ENCODE data around the gene CDC25C.

Gene CDC25C

DNA sequence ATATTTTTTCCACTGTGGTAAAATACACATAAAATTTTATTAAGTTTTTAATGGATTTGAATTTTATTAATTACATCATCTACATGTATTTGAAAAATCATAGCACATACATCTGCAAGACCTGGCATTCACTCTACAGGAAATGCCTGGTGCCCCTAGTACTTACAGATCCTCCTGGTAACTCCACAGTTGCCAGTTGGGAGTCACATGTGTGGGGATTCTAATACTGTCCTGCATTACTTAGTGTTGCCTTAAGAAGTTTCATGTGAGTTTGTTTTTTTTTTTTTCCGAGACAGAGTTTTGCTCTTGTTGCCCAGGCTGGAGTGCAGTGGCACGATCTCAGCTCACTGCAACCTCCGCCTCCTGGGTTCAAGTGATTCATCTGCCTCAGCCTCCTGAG lies 38.9 kb upstream of the CDC25C start:
- H3K79me2 ChIP-seq (ENCODE audit: low read length) = peaks cover 77% of the 10 kb centered on the region
- H2AFZ ChIP-seq (ENCODE audit: low read depth, low read length) = no peak overlapping the region
- H3K36me3 ChIP-seq (replicated peaks; ENCODE audit: low read depth, low read length) = peaks cover 11% of the 10 kb centered on the region
- peak overlapping the region; percentile 80; the same call in 1 of the 2 replicates for H3K4me2 ChIP-seq (ENCODE audit: low read length)
- no peak overlapping the region for H3K9ac ChIP-seq (ENCODE audit: low read length)
- H3K27ac ChIP-seq (ENCODE audit: low read length) = no peak overlapping the region
- no peak overlapping the region for H3K4me3 ChIP-seq (ENCODE audit: low read length)
- H3K9me3 ChIP-seq (ENCODE audit: insufficient read depth, low read length) = no peaks in the 10 kb centered on the region
- TF ChIP-seq, protein P1, sequence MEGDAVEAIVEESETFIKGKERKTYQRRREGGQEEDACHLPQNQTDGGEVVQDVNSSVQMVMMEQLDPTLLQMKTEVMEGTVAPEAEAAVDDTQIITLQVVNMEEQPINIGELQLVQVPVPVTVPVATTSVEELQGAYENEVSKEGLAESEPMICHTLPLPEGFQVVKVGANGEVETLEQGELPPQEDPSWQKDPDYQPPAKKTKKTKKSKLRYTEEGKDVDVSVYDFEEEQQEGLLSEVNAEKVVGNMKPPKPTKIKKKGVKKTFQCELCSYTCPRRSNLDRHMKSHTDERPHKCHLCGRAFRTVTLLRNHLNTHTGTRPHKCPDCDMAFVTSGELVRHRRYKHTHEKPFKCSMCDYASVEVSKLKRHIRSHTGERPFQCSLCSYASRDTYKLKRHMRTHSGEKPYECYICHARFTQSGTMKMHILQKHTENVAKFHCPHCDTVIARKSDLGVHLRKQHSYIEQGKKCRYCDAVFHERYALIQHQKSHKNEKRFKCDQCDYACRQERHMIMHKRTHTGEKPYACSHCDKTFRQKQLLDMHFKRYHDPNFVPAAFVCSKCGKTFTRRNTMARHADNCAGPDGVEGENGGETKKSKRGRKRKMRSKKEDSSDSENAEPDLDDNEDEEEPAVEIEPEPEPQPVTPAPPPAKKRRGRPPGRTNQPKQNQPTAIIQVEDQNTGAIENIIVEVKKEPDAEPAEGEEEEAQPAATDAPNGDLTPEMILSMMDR (IDR thresholded peaks at IDR 0.05; ENCODE audit: low read depth, low read length) = no peak
- TF ChIP-seq EZH2phosphoT487 (IDR thresholded peaks at IDR 0.05; ENCODE audit: low read depth) = no peak
- no peaks in the 10 kb centered on the region for H3K27me3 ChIP-seq (ENCODE audit: low read depth, low read length)
- H4K20me1 ChIP-seq (ENCODE audit: insufficient read depth, low read length) = peaks cover 56% of the 10 kb centered on the region
- H3K4me1 ChIP-seq (ENCODE audit: low read length) = peaks cover 54% of the 10 kb centered on the region

DNA sequence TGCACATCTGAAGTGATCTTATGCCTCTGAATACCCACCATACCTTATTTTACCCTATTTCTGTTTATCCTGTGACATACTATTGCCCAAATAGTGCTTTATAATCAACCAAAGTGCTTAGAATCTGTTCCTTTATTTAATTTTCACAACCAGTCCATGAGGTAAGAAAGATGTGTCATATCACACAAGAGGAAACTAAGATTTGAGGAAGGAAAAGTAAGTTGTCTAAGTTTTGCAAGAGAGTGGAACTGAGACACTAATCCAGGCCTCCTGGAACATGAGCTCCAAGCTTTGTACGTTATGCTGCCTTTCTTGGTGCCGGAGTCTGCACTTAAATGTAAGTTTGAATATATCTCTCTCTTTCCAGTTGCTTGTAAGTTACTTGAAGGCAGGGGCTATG lies 38.1 kb upstream of the CDC25C start:
- Histone ChIP-seq H3K4me1 (ENCODE audit: low read length) (peaks cover 54% of the 10 kb centered on the region), H3K4me3 (ENCODE audit: low read length) (peak overlapping the region; percentile 59), H3K36me3 (replicated peaks; ENCODE audit: low read depth, low read length) (peaks cover 7% of the 10 kb centered on the region), H3K9ac (ENCODE audit: low read length) (peak overlapping the region; percentile 19; the same call in 1 of the 2 replicates), H3K27ac (ENCODE audit: low read length) (peak overlapping the region; percentile 80), H2AFZ (ENCODE audit: low read depth, low read length) (no peak overlapping the region), H3K79me2 (ENCODE audit: low read length) (peaks cover 86% of the 10 kb centered on the region), H3K9me3 (ENCODE audit: insufficient read depth, low read length) (no peaks in the 10 kb centered on the region), H3K4me2 (ENCODE audit: low read length) (peak overlapping the region; percentile 80), H4K20me1 (ENCODE audit: insufficient read depth, low read length) (peaks cover 60% of the 10 kb centered on the region), H3K27me3 (ENCODE audit: low read depth, low read length) (no peaks in the 10 kb centered on the region)
- TF ChIP-seq, protein P1 (IDR thresholded peaks at IDR 0.05; ENCODE audit: low read depth, low read length) = no peak
- TF ChIP-seq EZH2phosphoT487 (IDR thresholded peaks at IDR 0.05; ENCODE audit: low read depth) = no peak

DNA sequence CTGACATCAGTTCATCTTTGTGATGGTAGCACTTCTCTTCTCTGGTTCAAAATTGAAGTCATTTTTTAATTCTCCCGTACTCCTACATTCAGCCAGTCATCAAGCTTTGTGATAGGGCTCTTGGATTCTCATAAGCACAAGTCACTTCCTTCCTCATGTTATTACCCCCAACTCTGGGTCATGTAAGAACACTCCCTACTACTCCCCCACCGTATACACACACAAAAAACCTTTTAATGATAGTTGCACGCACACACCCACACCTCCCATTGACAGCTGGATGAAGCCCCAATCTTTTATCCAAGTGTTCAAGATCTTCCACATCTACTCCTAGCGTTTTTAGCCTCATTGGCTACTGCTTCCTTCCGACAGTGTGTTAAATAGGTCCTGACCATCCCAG lies 37.7 kb upstream of the CDC25C start:
- H3K4me2 ChIP-seq (ENCODE audit: low read length) = peak overlapping the region; percentile 80
- no peaks in the 10 kb centered on the region for H3K27me3 ChIP-seq (ENCODE audit: low read depth, low read length)
- H3K9ac ChIP-seq (ENCODE audit: low read length) = peak overlapping the region; percentile 19; the same call in 1 of the 2 replicates
- H3K4me1 ChIP-seq (ENCODE audit: low read length) = peaks cover 54% of the 10 kb centered on the region
- H3K4me3 ChIP-seq (ENCODE audit: low read length) = peak overlapping the region; percentile 59
- H4K20me1 ChIP-seq (ENCODE audit: insufficient read depth, low read length) = peaks cover 65% of the 10 kb centered on the region
- peak overlapping the region; percentile 80 for H3K27ac ChIP-seq (ENCODE audit: low read length)
- H2AFZ ChIP-seq (ENCODE audit: low read depth, low read length) = no peak overlapping the region
- H3K9me3 ChIP-seq (ENCODE audit: insufficient read depth, low read length) = no peaks in the 10 kb centered on the region
- peaks cover 4% of the 10 kb centered on the region for H3K36me3 ChIP-seq (replicated peaks; ENCODE audit: low read depth, low read length)
- TF ChIP-seq, protein P1 (IDR thresholded peaks at IDR 0.05; ENCODE audit: low read depth, low read length) = no peak
- no peak for TF ChIP-seq EZH2phosphoT487 (IDR thresholded peaks at IDR 0.05; ENCODE audit: low read depth)
- H3K79me2 ChIP-seq (ENCODE audit: low read length) = peaks cover 90% of the 10 kb centered on the region

DNA sequence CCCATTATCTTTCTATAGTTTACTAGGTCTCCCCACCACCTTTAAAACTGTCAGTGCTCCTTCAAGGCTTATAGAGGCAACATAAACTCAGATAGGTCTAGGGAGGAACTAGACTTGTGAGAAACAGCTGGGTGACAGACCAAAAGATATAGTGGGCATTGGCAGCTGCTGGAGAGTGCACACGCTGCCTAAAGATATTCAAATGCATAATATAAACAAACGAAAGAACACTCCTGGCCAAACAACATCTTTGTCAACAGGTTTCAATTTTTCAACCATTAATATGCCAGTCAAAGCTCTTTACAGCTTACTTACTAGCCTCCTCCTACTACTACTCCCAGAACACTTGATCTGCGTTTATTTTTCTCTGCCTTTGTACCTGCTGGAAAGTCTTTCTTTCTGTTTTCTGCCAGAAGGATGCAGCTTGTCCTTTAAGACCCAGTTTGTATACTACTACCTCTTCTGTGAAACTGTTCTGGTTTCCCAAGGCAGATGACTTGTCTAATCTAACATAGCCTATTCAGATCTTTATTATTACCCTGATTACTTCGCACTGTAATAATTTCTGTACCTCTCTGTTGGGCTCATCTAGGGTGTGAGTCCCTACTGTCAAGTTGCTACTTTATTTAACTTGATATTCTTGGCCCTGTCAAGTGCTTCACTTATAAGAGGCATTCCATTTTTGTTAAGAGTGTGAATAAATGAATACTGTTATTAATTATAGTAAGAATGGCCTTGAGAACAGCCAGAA lies 35.2 kb upstream of the CDC25C start:
- peaks cover 62% of the 10 kb centered on the region for H4K20me1 ChIP-seq (ENCODE audit: insufficient read depth, low read length)
- H2AFZ ChIP-seq (ENCODE audit: low read depth, low read length) = no peak overlapping the region
- no peaks in the 10 kb centered on the region for H3K27me3 ChIP-seq (ENCODE audit: low read depth, low read length)
- peaks cover 42% of the 10 kb centered on the region for H3K4me1 ChIP-seq (ENCODE audit: low read length)
- no peak overlapping the region for H3K4me3 ChIP-seq (ENCODE audit: low read length)
- H3K79me2 ChIP-seq (ENCODE audit: low read length) = peaks cover 97% of the 10 kb centered on the region
- no peaks in the 10 kb centered on the region for H3K9me3 ChIP-seq (ENCODE audit: insufficient read depth, low read length)
- H3K27ac ChIP-seq (ENCODE audit: low read length) = no peak overlapping the region
- TF ChIP-seq, protein P1 (IDR thresholded peaks at IDR 0.05; ENCODE audit: low read depth, low read length) = no peak
- no peak overlapping the region for H3K9ac ChIP-seq (ENCODE audit: low read length)
- H3K4me2 ChIP-seq (ENCODE audit: low read length) = no peak overlapping the region
- H3K36me3 ChIP-seq (replicated peaks; ENCODE audit: low read depth, low read length) = no peaks in the 10 kb centered on the region

Measured in OCI-LY3 (cell line).